SK-N-SH (cell line): ENCODE results near the gene SLX4IP. TPM values are rescaled to one million over a fixed set of nuclear protein-coding genes. Genes with fewer than 3 reads are reported as not detected.

Experiments used
- CTCF ChIA-PET: fragments of 300-600, 350-600 bp; formaldehyde crosslinking; extraction: SDS; loops from one replicate; lab custom pipeline; 2021; lab: Yijun Ruan, JAX
- POLR2A ChIA-PET: fragments of 350-600 bp; sonication (Branson Sonifier 250); formaldehyde crosslinking; extraction: SDS; loops from one replicate; lab custom pipeline; 2020; ENCODE audit warnings: antibody characterized with exemption, inconsistent platforms; lab: Yijun Ruan, JAX
- DNase-seq: peaks from one replicate; pipeline ENCODE4 v3.0.0; 2012
- H2AFZ ChIP-seq: fragments of 200-600 bp; sonication (generic); 2 replicates; pipeline ENCODE4 v1.8.1; 2016; ENCODE audit warnings: antibody characterized with exemption, mild to moderate bottlenecking, low read depth
- H3F3A ChIP-seq: fragments of 200-600 bp; sonication (generic); replicated peaks from 2 replicates; pipeline ENCODE3; 2016; ENCODE audit warnings: antibody characterized with exemption, mild to moderate bottlenecking; ENCODE audit not compliant: insufficient read depth
- H3K27ac ChIP-seq, 2 experiments: fragments of 200-500 bp in 1 of 2; fragments of 200-600 bp in 1 of 2; sonication (Bioruptor generic) in 1 of 2; sonication (generic), shearing (Covaris generic) in 1 of 2; 2 replicates each; pipeline versions ENCODE4 v1.5.1 to v1.6.1; 2014 to 2016; ENCODE audit warnings: low read depth in 2 of 2, inconsistent platforms in 1 of 2, low read length in 1 of 2, mild to moderate bottlenecking in 1 of 2, mixed read lengths in 1 of 2
- H3K27me3 ChIP-seq: fragments of 200-600 bp; sonication (generic), shearing (Covaris generic); 2 replicates; pipeline ENCODE4 v1.6.1; 2016; ENCODE audit warnings: mixed run types; ENCODE audit not compliant: insufficient read depth
- H3K36me3 ChIP-seq, 2 experiments: fragments of 200-500 bp in 1 of 2; fragments of 200-600 bp in 1 of 2; sonication (Bioruptor generic) in 1 of 2; sonication (generic) in 1 of 2; replicated peaks in 1 of 2; 2 replicates each; pipeline versions ENCODE3 to v1.5.1; 2014 to 2016; ENCODE audit warnings: low read length in 1 of 2, mild to moderate bottlenecking in 1 of 2; ENCODE audit not compliant: insufficient read depth in 2 of 2, control insufficient read depth in 1 of 2
- H3K4me1 ChIP-seq, 2 experiments: fragments of 200-500 bp in 1 of 2; fragments of 200-600 bp in 1 of 2; sonication (Bioruptor generic) in 1 of 2; sonication (generic), shearing (Covaris generic) in 1 of 2; 2 replicates each; pipeline versions ENCODE4 v1.5.1 to v1.6.1; 2014 to 2016; ENCODE audit warnings: low read depth in 1 of 2, low read length in 1 of 2, mixed run types in 1 of 2; ENCODE audit not compliant: insufficient read depth in 2 of 2, control insufficient read depth in 1 of 2
- H3K4me2 ChIP-seq: fragments of 200-600 bp; sonication (generic), shearing (Covaris generic); 2 replicates; pipeline ENCODE4 v1.6.1; 2017; ENCODE audit warnings: mixed run types
- H3K4me3 ChIP-seq, 2 experiments: fragments of 200-500 bp in 1 of 2; fragments of 200-600 bp in 1 of 2; sonication (Bioruptor generic) in 1 of 2; sonication (generic), shearing (Covaris generic) in 1 of 2; 2 replicates each; pipeline versions ENCODE4 v1.5.1 to v1.8.1; 2014 to 2016; ENCODE audit warnings: low read depth in 2 of 2, inconsistent platforms in 1 of 2, low read length in 1 of 2, mild to moderate bottlenecking in 1 of 2, mixed read lengths in 1 of 2, moderate library complexity in 1 of 2
- H3K79me2 ChIP-seq: fragments of 200-600 bp; sonication (generic); 2 replicates; pipeline ENCODE4 v1.8.1; 2017; ENCODE audit warnings: mild to moderate bottlenecking; ENCODE audit not compliant: insufficient read depth
- H3K9ac ChIP-seq: fragments of 200-600 bp; sonication (generic); 2 replicates; pipeline ENCODE4 v1.6.1; 2017; ENCODE audit warnings: mixed run types
- H3K9me2 ChIP-seq: fragments of 200-600 bp; sonication (generic); 2 replicates; pipeline ENCODE4 v1.6.1; 2017; ENCODE audit warnings: mixed run types
- H3K9me3 ChIP-seq: fragments of 200-600 bp; sonication (generic); 2 replicates; pipeline ENCODE4 v1.6.1; 2017; ENCODE audit warnings: mixed run types, mild to moderate bottlenecking, moderate library complexity
- H4K20me1 ChIP-seq: fragments of 200-600 bp; sonication (generic); 2 replicates; pipeline ENCODE4 v1.6.1; 2017; ENCODE audit warnings: mild to moderate bottlenecking, mixed run types; ENCODE audit not compliant: insufficient read depth
- EP300 ChIP-seq, 2 experiments: IDR thresholded peaks; 2 replicates each; pipeline versions ENCODE4 v1.4.0 to v1.6.1; 2012; ENCODE audit warnings: borderline replicate concordance in 1 of 2, low read depth in 1 of 2, low read length in 1 of 2
- FOXJ3 ChIP-seq: sonication (generic); formaldehyde crosslinking; IDR thresholded peaks from 2 replicates; pipeline ENCODE4 v1.5.1; 2020; ENCODE audit warnings: mild to moderate bottlenecking, missing genetic modification reagents
- JUND ChIP-seq: IDR thresholded peaks from 2 replicates; pipeline ENCODE4 v1.4.0; 2012
- POLR2AphosphoS5 ChIP-seq: IDR thresholded peaks from 2 replicates; pipeline ENCODE4 v1.6.1; 2012; ENCODE audit warnings: low read depth, low read length
- RFX5 ChIP-seq: IDR thresholded peaks from 2 replicates; pipeline ENCODE4 v1.6.1; 2012; ENCODE audit warnings: mild to moderate bottlenecking, improper control_type of control experiment, low read length
- TAF1 ChIP-seq: IDR thresholded peaks from 2 replicates; pipeline ENCODE4 v1.6.1; 2012; ENCODE audit warnings: low read depth, mild to moderate bottlenecking, low read length, moderate library complexity, borderline replicate concordance
- TEAD4 ChIP-seq: IDR thresholded peaks from 2 replicates; pipeline ENCODE4 v1.4.0; 2012; ENCODE audit warnings: mild to moderate bottlenecking, borderline replicate concordance; ENCODE audit not compliant: insufficient read depth
- WGBS: methylation state at CpG from one replicate; pipeline ENCODE4 v1.1.6; 2017; ENCODE audit warnings: low lambda C conversion rate; 5-methylcytosine and 5-hydroxymethylcytosine counted together
- polyA plus RNA-seq, 3 experiments: library from polyadenylated mRNA; depleted of rRNA; stranded (reverse); fragments of >200 nt; gene quantifications; 2 replicates each; pipeline ENCODE4 v1.2.3, GENCODE V29; 2012
- TF ChIP-seq, protein P1 (sequence below): IDR thresholded peaks from 2 replicates; pipeline ENCODE4 v1.6.1; 2012; ENCODE audit warnings: mild to moderate bottlenecking, low read depth, low read length, moderate library complexity
- TF ChIP-seq, protein P2 (sequence below): IDR thresholded peaks from 2 replicates; pipeline ENCODE4; 2012

SLX4IP gene
- polyA plus RNA-seq, 1 of the 3 experiments (the other 2 are of a cell fraction), result 1.3 TPM

DNA sequence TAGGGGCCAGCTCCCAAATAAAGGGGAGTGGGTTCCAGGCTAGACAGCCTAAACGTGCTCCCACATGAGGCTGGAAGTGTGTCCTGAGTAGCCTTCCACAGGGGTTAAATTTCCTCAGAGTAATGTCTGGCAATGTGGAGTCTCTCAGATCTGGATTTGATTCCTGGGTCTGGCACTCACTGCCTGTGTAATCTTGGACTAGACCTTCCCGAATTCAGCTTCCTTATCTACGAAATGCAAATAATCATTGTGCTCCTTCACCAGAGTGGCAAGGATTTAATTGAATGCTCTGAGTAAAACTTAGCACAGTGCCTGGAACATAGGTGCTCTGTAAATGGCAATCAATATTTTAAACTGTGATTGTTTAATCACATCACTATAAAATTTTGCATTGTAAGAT, 114.4 kb downstream of the SLX4IP start:
- H3F3A ChIP-seq, result no peaks in the 10 kb centered on the region
- ChIA-PET POLR2A (no interaction called here), CTCF (interaction anchor here (1.0 to 2.5 kb wide), 3 partner anchors 12 to 571 kb away, joined by 3 to 5 read pairs (median 4); partner anchors contain the start of gene JAG1)
- H4K20me1 ChIP-seq, result no peaks in the 10 kb centered on the region
- no peaks in the 10 kb centered on the region for H3K79me2 ChIP-seq
- peaks cover 4 to 17% of the 10 kb centered on the region in 2 experiments; a peak in 2 of 4 replicates for H3K4me1 ChIP-seq
- no peak overlapping the region for H3K4me2 ChIP-seq
- H2AFZ ChIP-seq, result no peak overlapping the region
- H3K4me3 ChIP-seq, result no peak overlapping the region
- 89% methylated on average over 3 of the region's 3 CpGs for WGBS
- no peak for TF ChIP-seq EP300 (IDR thresholded peaks at IDR 0.05; ENCODE audit: borderline replicate concordance in 1 of 2, low read depth in 1 of 2, low read length in 1 of 2)
- no peak for TF ChIP-seq TAF1
- no peak for TF ChIP-seq JUND
- H3K9me2 ChIP-seq, result no peaks in the 10 kb centered on the region
- H3K9me3 ChIP-seq, result no peaks in the 10 kb centered on the region
- DNase-seq, result no peak
- H3K27me3 ChIP-seq, result no peaks in the 10 kb centered on the region
- H3K9ac ChIP-seq, result no peak overlapping the region
- H3K36me3 ChIP-seq, result no peaks in the 10 kb centered on the region
- no peak overlapping the region for H3K27ac ChIP-seq

DNA sequence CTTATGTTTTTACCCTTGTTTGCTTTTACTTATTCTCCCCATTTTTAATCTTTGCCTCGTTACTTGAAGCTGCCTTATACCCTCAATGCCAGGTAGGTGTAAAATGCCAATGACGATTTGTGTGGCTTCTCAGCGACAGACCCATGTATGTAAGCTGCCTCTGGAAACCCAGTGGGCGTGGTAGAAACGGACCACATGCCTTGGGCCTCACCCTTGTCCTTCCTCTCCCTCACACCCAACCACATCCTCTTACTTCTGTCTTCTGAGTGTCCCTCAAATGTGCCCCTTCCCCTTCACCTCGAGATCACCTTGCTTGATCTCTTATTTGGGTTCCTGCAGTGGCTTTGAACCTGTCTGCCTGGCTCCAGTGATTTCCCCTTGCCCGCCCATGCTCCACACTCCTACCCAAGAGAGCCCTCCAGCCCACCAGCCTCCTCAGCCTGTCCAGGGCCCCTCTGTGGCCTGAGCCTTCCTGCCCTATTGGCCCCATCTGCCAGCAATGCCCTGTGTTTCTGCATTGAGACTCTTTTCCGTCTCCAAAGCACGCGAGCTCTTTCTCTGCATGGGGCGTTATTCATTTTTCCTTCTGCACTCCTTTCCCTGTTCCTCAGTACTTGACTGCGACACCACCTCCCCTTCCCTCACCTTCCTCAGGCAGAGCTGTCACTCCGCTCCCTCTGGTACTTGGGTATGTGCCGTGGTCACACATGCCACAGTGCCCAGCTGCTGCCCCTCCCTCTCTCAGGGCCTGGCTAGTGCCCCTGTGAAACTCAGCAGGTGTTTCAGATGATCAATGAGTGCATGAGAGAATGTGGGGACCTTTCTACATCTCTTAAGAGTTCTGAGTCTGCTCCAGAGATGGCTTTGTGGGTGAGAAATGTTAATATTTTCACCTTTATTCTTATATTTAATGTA, 115.4 kb downstream of the SLX4IP start:
- no peak overlapping the region for H3K4me2 ChIP-seq
- H3K27me3 ChIP-seq, result no peaks in the 10 kb centered on the region
- 94% methylated on average over 14 of the region's 14 CpGs for WGBS
- no peak for DNase-seq
- H3K36me3 ChIP-seq, result no peaks in the 10 kb centered on the region
- H2AFZ ChIP-seq, result no peak overlapping the region
- H3K4me1 ChIP-seq, result peaks cover 4 to 17% of the 10 kb centered on the region in 2 experiments; a peak in 2 of 4 replicates
- H3K9me3 ChIP-seq, result no peaks in the 10 kb centered on the region
- H3K4me3 ChIP-seq, result no peak overlapping the region
- H4K20me1 ChIP-seq, result no peaks in the 10 kb centered on the region
- ChIA-PET POLR2A (no interaction called here), CTCF (interaction anchor here (0.7 to 2.5 kb wide), 3 partner anchors 11 to 1109 kb away, joined by 3 to 5 read pairs (median 3); partner anchors contain the start of gene JAG1)
- no peaks in the 10 kb centered on the region for H3K79me2 ChIP-seq
- H3K9me2 ChIP-seq, result no peaks in the 10 kb centered on the region
- H3K27ac ChIP-seq, result no peak overlapping the region
- TF ChIP-seq, protein P1, sequence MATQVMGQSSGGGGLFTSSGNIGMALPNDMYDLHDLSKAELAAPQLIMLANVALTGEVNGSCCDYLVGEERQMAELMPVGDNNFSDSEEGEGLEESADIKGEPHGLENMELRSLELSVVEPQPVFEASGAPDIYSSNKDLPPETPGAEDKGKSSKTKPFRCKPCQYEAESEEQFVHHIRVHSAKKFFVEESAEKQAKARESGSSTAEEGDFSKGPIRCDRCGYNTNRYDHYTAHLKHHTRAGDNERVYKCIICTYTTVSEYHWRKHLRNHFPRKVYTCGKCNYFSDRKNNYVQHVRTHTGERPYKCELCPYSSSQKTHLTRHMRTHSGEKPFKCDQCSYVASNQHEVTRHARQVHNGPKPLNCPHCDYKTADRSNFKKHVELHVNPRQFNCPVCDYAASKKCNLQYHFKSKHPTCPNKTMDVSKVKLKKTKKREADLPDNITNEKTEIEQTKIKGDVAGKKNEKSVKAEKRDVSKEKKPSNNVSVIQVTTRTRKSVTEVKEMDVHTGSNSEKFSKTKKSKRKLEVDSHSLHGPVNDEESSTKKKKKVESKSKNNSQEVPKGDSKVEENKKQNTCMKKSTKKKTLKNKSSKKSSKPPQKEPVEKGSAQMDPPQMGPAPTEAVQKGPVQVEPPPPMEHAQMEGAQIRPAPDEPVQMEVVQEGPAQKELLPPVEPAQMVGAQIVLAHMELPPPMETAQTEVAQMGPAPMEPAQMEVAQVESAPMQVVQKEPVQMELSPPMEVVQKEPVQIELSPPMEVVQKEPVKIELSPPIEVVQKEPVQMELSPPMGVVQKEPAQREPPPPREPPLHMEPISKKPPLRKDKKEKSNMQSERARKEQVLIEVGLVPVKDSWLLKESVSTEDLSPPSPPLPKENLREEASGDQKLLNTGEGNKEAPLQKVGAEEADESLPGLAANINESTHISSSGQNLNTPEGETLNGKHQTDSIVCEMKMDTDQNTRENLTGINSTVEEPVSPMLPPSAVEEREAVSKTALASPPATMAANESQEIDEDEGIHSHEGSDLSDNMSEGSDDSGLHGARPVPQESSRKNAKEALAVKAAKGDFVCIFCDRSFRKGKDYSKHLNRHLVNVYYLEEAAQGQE, result no peak
- no peak for TF ChIP-seq EP300 (IDR thresholded peaks at IDR 0.05; ENCODE audit: borderline replicate concordance in 1 of 2, low read depth in 1 of 2, low read length in 1 of 2)
- TF ChIP-seq, protein P2, sequence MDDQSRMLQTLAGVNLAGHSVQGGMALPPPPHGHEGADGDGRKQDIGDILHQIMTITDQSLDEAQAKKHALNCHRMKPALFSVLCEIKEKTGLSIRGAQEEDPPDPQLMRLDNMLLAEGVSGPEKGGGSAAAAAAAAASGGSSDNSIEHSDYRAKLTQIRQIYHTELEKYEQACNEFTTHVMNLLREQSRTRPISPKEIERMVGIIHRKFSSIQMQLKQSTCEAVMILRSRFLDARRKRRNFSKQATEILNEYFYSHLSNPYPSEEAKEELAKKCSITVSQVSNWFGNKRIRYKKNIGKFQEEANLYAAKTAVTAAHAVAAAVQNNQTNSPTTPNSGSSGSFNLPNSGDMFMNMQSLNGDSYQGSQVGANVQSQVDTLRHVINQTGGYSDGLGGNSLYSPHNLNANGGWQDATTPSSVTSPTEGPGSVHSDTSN, result no peak
- TF ChIP-seq TEAD4, result no peak
- no peak for TF ChIP-seq POLR2AphosphoS5
- TF ChIP-seq RFX5, result no peak
- TF ChIP-seq FOXJ3 (CRISPR knock-in tag), result no peak
- peaks cover 3% of the 10 kb centered on the region for H3F3A ChIP-seq
- no peak overlapping the region for H3K9ac ChIP-seq
